NCI-H748 treated with DMSO at 0.1 percent for 48 hours (cell line): ENCODE data around the gene CCDC93.

Experiments used
- DNase-seq: peaks from one replicate; lab custom pipeline; 2025; lab: John Stamatoyannopoulos, UW

The CCDC93 gene

DNA sequence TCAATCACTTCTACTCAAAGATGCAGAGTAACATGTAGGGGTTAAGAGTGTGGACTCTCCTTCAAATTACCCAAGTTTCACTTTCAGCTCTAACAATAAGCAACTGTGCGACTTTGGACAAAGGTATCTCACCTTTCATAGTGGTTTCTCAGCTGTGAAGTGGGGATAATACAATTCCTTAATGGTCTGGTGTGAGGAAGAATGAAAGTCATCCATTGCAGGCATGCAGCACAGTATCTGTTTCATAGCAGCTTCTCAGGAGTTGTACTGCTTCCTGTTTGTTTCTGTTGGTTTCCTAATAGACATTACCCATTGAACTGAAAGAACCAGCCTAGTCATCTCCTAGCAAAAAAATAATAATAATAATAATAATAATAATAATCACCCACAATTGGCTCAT lies 125.0 kb downstream of the CCDC93 start:
- DNase-seq = no peak

GRCh38 chr2:117885308-117885707 lies 128.6 kb downstream of the CCDC93 start:
- no peak for DNase-seq

- no peak for DNase-seq
These were observed 134.9 kb downstream of the CCDC93 start for GRCh38 chr2:117879003-117879402.

GRCh38 chr2:117875786-117876185 lies 138.1 kb downstream of the CCDC93 start:
- no peak for DNase-seq
